Kidney (tissue), 14 donors: ENCODE results near the gene AZI2. TPM values are rescaled to one million over a fixed set of nuclear protein-coding genes. Genes with fewer than 3 reads are reported as not detected.

ENCODE experiments used
- DNase-seq, 5 donors: peaks; one replicate each; pipeline ENCODE4 v3.0.0-alpha.2; 2013 to 2020
- FAIRE-seq: peaks from 2 replicates; lab custom pipeline; 2012; peaks lifted over from hg19 to GRCh38; lab: Jason Lieb, UNC
- H3K27ac ChIP-seq, 2 donors: one replicate each; pipeline ENCODE4 v1.7.0; 2013; ENCODE audit warnings: low read depth in 2 of 2, low read length in 2 of 2, inconsistent platforms in 1 of 2
- H3K27me3 ChIP-seq: one replicate; pipeline ENCODE4 v1.7.1; 2013; ENCODE audit warnings: low read length, inconsistent platforms; ENCODE audit not compliant: control insufficient read depth, insufficient read depth
- H3K36me3 ChIP-seq, 3 donors: one replicate each; pipeline versions ENCODE4 v1.7.0 to v1.7.1; 2013; ENCODE audit warnings: low read length in 3 of 3, control low read depth in 1 of 3, inconsistent platforms in 1 of 3; ENCODE audit not compliant: insufficient read depth in 3 of 3, control insufficient read depth in 2 of 3
- H3K4me1 ChIP-seq, 3 donors: one replicate each; pipeline versions ENCODE4 v1.7.0 to v1.7.1; 2013; ENCODE audit warnings: low read length in 3 of 3, inconsistent platforms in 1 of 3, low read depth in 1 of 3; ENCODE audit not compliant: control insufficient read depth in 2 of 3, insufficient read depth in 2 of 3
- H3K4me3 ChIP-seq, 3 donors: one replicate each; pipeline versions ENCODE4 v1.7.0 to v1.8.1; 2013; ENCODE audit warnings: low read length in 3 of 3, control low read depth in 1 of 3, inconsistent platforms in 1 of 3
- H3K9ac ChIP-seq, 3 donors: one replicate each; pipeline versions ENCODE4 v1.7.0 to v1.7.1; 2013; ENCODE audit warnings: low read length in 3 of 3, control low read depth in 1 of 3, inconsistent platforms in 1 of 3
- H3K9me3 ChIP-seq, 3 donors: one replicate each; pipeline versions ENCODE4 v1.7.0 to v1.7.1; 2013; ENCODE audit warnings: low read length in 3 of 3, control low read depth in 1 of 3, inconsistent platforms in 1 of 3; ENCODE audit not compliant: control insufficient read depth in 2 of 3, insufficient read depth in 1 of 3
- CTCF ChIP-seq: IDR thresholded peaks from 3 replicates; pipeline ENCODE4 v1.5.1; 2012; ENCODE audit warnings: mild to moderate bottlenecking, moderate library complexity, borderline replicate concordance; ENCODE audit not compliant: insufficient read depth; ENCODE audit errors: extremely low read depth
- intact Hi-C: fragments of 100-400 bp; cut with DNase I; formaldehyde crosslinking; loops from one replicate; pipeline ENCODE4 v1.11.1; 2022
- polyA plus RNA-seq: library from polyadenylated mRNA; stranded (reverse); fragments of 350-450 nt; fragmentation: Illumina TruSeq; extraction: RNeasy Lipid Tissue Mini Kit (QIAGEN cat#74804); gene quantifications from one replicate; pipeline ENCODE4 v1.2.3, GENCODE V29; 2014; ENCODE audit warnings: low read depth, low replicate concordance; ENCODE audit not compliant: insufficient read depth
- total RNA-seq: library from RNA; stranded (reverse); fragmentation: NEBNext Ultra II Directional; extraction: Animal tissue kit (Norgen Biotek cat#: 25700); gene quantifications from one replicate; pipeline ENCODE4 v1.2.1, GENCODE V29; 2021
- donor health status: control.
- donor health status: control.
- donor health status: control.
- donor health status: control.
- donor health status: control.
- donor health status: DM: yes; HTN: yes; CAD: no.
- donor health status: Normal renal cell carcinoma (clear cell type).

AZI2 gene
- total and polyA plus RNA-seq, 2 donors from 2014 or later: 38.2 to 59.0 TPM

GRCh38 chr3:28347374-28348264, 1.0 kb downstream of the AZI2 start:
- Histone ChIP-seq H3K4me3 (peak overlapping the region; percentile 85 to 98 (median 90)), H3K4me1 (peaks cover 0 to 11% (median 2%) of the 10 kb centered on the region in 3 donors), H3K9me3 (no peaks in the 10 kb centered on the region), H3K36me3 (no peaks in the 10 kb centered on the region), H3K27ac (peak overlapping the region; percentile 99), H3K27me3 (no peaks in the 10 kb centered on the region), H3K9ac (peak overlapping the region; percentile 27 to 97 (median 74))
- FAIRE-seq (no peak), DNase-seq (peak in 1 of 5 donors; percentile 18)
- intact Hi-C loops: no loop called here
- no peak for TF ChIP-seq CTCF

GRCh38 chr3:28345690-28346089, 2.9 kb downstream of the AZI2 start:
- Histone ChIP-seq H3K36me3 (no peaks in the 10 kb centered on the region), H3K9me3 (no peaks in the 10 kb centered on the region), H3K9ac (no peak overlapping the region), H3K27ac (no peak overlapping the region), H3K4me3 (no peak overlapping the region), H3K27me3 (no peaks in the 10 kb centered on the region), H3K4me1 (peaks cover 0 to 11% (median 2%) of the 10 kb centered on the region in 3 donors)
- intact Hi-C loops: no loop called here
- no peak for DNase-seq
- TF ChIP-seq CTCF: no peak
- no peak for FAIRE-seq

- DNase-seq (no peak), FAIRE-seq (no peak)
- Histone ChIP-seq H3K9me3 (no peaks in the 10 kb centered on the region), H3K9ac (no peak overlapping the region), H3K4me1 (peaks cover 0 to 11% (median 2%) of the 10 kb centered on the region in 3 donors), H3K36me3 (no peaks in the 10 kb centered on the region), H3K27ac (no peak overlapping the region), H3K27me3 (no peaks in the 10 kb centered on the region), H3K4me3 (no peak overlapping the region)
- intact Hi-C loops: no loop called here
- no peak for TF ChIP-seq CTCF
These were observed 5.5 kb downstream of the AZI2 start for GRCh38 chr3:28343144-28343543.
